Neural progenitor cell (in vitro differentiated cells): ENCODE measurements around the gene PIGB. TPM values are rescaled to one million over a fixed set of nuclear protein-coding genes. Genes with fewer than 3 reads are reported as not detected.

Source experiments
- DNase-seq: peaks from one replicate; pipeline ENCODE4 v3.0.0-alpha.2; 2016; ENCODE audit warnings: low spot score
- H2AFZ ChIP-seq: fragments of 200-600 bp; sonication (generic); replicated peaks from 2 replicates; pipeline ENCODE4 v1.6.1; 2016; ENCODE audit warnings: antibody characterized with exemption
- H3F3A ChIP-seq: fragments of 200-600 bp; sonication (generic); 2 replicates; pipeline ENCODE4 v1.6.1; 2016; ENCODE audit warnings: antibody characterized with exemption, low read depth
- H3K27ac ChIP-seq: fragments of 200-600 bp; sonication (generic); 2 replicates; pipeline ENCODE4 v1.5.1; 2016; ENCODE audit warnings: mild to moderate bottlenecking
- H3K27me3 ChIP-seq: fragments of 200-600 bp; sonication (generic); 2 replicates; pipeline ENCODE4 v1.6.1; 2016; ENCODE audit warnings: mild to moderate bottlenecking, moderate library complexity
- H3K36me3 ChIP-seq: fragments of 200-600 bp; sonication (generic); 2 replicates; pipeline ENCODE4 v1.5.1; 2016
- H3K4me1 ChIP-seq: fragments of 200-600 bp; sonication (generic); 2 replicates; pipeline ENCODE4 v1.6.1; 2016; ENCODE audit warnings: mixed run types
- H3K4me2 ChIP-seq: fragments of 200-600 bp; sonication (generic); 2 replicates; pipeline ENCODE4 v1.6.1; 2016
- H3K4me3 ChIP-seq: fragments of 200-600 bp; sonication (generic); 2 replicates; pipeline ENCODE4 v1.5.1; 2016
- H3K79me2 ChIP-seq: fragments of 200-600 bp; sonication (generic); 2 replicates; pipeline ENCODE4 v1.6.1; 2016; ENCODE audit warnings: low read depth
- H3K9ac ChIP-seq: fragments of 200-600 bp; sonication (generic); 2 replicates; pipeline ENCODE4 v1.6.1; 2016
- H3K9me3 ChIP-seq: fragments of 200-600 bp; sonication (generic); 2 replicates; pipeline ENCODE4 v1.5.1; 2016; ENCODE audit warnings: low read depth
- H4K20me1 ChIP-seq: fragments of 200-600 bp; sonication (generic); 2 replicates; pipeline ENCODE4 v1.6.1; 2016; ENCODE audit warnings: low read depth
- H3K27ac Mint-ChIP-seq: 3 replicates; pipeline ENCODE4 v1.8.0; 2021; ENCODE audit warnings: mixed read lengths
- H3K27me3 Mint-ChIP-seq: 2 replicates; pipeline ENCODE4 v1.8.0; 2022; ENCODE audit warnings: low read depth, mild to moderate bottlenecking, inconsistent platforms, moderate library complexity, mixed read lengths; ENCODE audit not compliant: insufficient read depth
- H3K36me3 Mint-ChIP-seq: 3 replicates; pipeline ENCODE4 v1.8.0; 2021; ENCODE audit warnings: mixed read lengths
- H3K4me1 Mint-ChIP-seq: 3 replicates; pipeline ENCODE4 v1.8.0; 2021; ENCODE audit warnings: mixed read lengths
- H3K4me3 Mint-ChIP-seq: 3 replicates; pipeline ENCODE4 v1.8.0; 2021; ENCODE audit warnings: mild to moderate bottlenecking, moderate library complexity, mixed read lengths
- H3K9me3 Mint-ChIP-seq: 3 replicates; pipeline ENCODE4 v1.8.0; 2020; ENCODE audit warnings: mixed read lengths
- CTCF ChIP-seq: fragments of 200-600 bp; sonication (generic); IDR thresholded peaks from 2 replicates; pipeline ENCODE4 v1.5.1; 2017; ENCODE audit warnings: antibody characterized with exemption, mild to moderate bottlenecking
- EZH2 ChIP-seq: fragments of 200-600 bp; sonication (generic); IDR thresholded peaks from 2 replicates; pipeline ENCODE4 v1.6.1; 2017; ENCODE audit warnings: antibody characterized with exemption, mild to moderate bottlenecking, moderate library complexity
- EZH2phosphoT487 ChIP-seq: fragments of 200-600 bp; sonication (generic); IDR thresholded peaks from 2 replicates; pipeline ENCODE4 v1.6.1; 2017; ENCODE audit warnings: antibody characterized with exemption
- total RNA-seq: library from RNA; depleted of rRNA; stranded (reverse); fragments of >200 nt; gene quantifications from 2 replicates; pipeline ENCODE4 v1.2.3, GENCODE V29; 2015; ENCODE audit warnings: low replicate concordance

PIGB gene
- total RNA-seq, 1 donor from 2014 or later = 18.7 TPM

GRCh38 chr15:55357774-55358173, 38.8 kb downstream of the PIGB start:
- Mint-ChIP-seq H3K27ac (no peak overlapping the region), H3K4me3 (no peak overlapping the region), H3K9me3 (no peaks in the 10 kb centered on the region), H3K27me3 (no peaks in the 10 kb centered on the region), H3K36me3 (no peaks in the 10 kb centered on the region), H3K4me1 (no peaks in the 10 kb centered on the region)
- H3K4me3 ChIP-seq = no peak overlapping the region
- H3K27ac ChIP-seq = no peak overlapping the region
- H3K9me3 ChIP-seq = no peaks in the 10 kb centered on the region
- H3K79me2 ChIP-seq = no peaks in the 10 kb centered on the region
- no peak for DNase-seq
- no peak overlapping the region for H3K4me2 ChIP-seq
- H3F3A ChIP-seq = no peaks in the 10 kb centered on the region
- H3K4me1 ChIP-seq = no peaks in the 10 kb centered on the region
- no peaks in the 10 kb centered on the region for H3K27me3 ChIP-seq
- no peak overlapping the region for H3K9ac ChIP-seq
- H2AFZ ChIP-seq = no peak overlapping the region
- H4K20me1 ChIP-seq = no peaks in the 10 kb centered on the region
- TF ChIP-seq EZH2 = no peak
- TF ChIP-seq EZH2phosphoT487 = no peak
- no peak for TF ChIP-seq CTCF
- no peaks in the 10 kb centered on the region for H3K36me3 ChIP-seq

- DNase-seq = no peak
- Histone ChIP-seq H3K4me2 (no peak overlapping the region), H3K9me3 (no peaks in the 10 kb centered on the region), H3K9ac (no peak overlapping the region), H3K27ac (no peak overlapping the region), H2AFZ (no peak overlapping the region), H3K4me3 (no peak overlapping the region), H4K20me1 (no peaks in the 10 kb centered on the region), H3F3A (no peaks in the 10 kb centered on the region), H3K27me3 (no peaks in the 10 kb centered on the region), H3K79me2 (no peaks in the 10 kb centered on the region), H3K36me3 (no peaks in the 10 kb centered on the region), H3K4me1 (no peaks in the 10 kb centered on the region)
- peaks cover under 1% of the 10 kb centered on the region for H3K36me3 Mint-ChIP-seq
- H3K9me3 Mint-ChIP-seq = no peaks in the 10 kb centered on the region
- no peak overlapping the region for H3K27ac Mint-ChIP-seq
- TF ChIP-seq EZH2 (no peak), CTCF (no peak), EZH2phosphoT487 (no peak)
- H3K4me1 Mint-ChIP-seq = no peaks in the 10 kb centered on the region
- H3K4me3 Mint-ChIP-seq = no peak overlapping the region
- no peaks in the 10 kb centered on the region for H3K27me3 Mint-ChIP-seq
Observed at GRCh38 chr15:55358471-55358870, 39.4 kb downstream of the PIGB start.

- Histone ChIP-seq H3K36me3 (no peaks in the 10 kb centered on the region), H3K27me3 (no peaks in the 10 kb centered on the region), H3K4me1 (no peaks in the 10 kb centered on the region), H2AFZ (no peak overlapping the region), H4K20me1 (no peaks in the 10 kb centered on the region), H3K9me3 (no peaks in the 10 kb centered on the region), H3K27ac (no peak overlapping the region), H3K4me3 (no peak overlapping the region), H3K9ac (peak overlapping the region; percentile 23), H3F3A (no peaks in the 10 kb centered on the region), H3K4me2 (no peak overlapping the region), H3K79me2 (no peaks in the 10 kb centered on the region)
- H3K4me3 Mint-ChIP-seq = no peak overlapping the region
- H3K36me3 Mint-ChIP-seq = peaks cover 1% of the 10 kb centered on the region
- no peak overlapping the region for H3K27ac Mint-ChIP-seq
- TF ChIP-seq EZH2 (no peak), EZH2phosphoT487 (no peak), CTCF (no peak)
- no peak for DNase-seq
- H3K27me3 Mint-ChIP-seq = no peaks in the 10 kb centered on the region
- H3K9me3 Mint-ChIP-seq = no peaks in the 10 kb centered on the region
- no peaks in the 10 kb centered on the region for H3K4me1 Mint-ChIP-seq
Observed at GRCh38 chr15:55360256-55360655, 41.2 kb downstream of the PIGB start.
